ENCODE results near the gene ELOVL4.

DNA sequence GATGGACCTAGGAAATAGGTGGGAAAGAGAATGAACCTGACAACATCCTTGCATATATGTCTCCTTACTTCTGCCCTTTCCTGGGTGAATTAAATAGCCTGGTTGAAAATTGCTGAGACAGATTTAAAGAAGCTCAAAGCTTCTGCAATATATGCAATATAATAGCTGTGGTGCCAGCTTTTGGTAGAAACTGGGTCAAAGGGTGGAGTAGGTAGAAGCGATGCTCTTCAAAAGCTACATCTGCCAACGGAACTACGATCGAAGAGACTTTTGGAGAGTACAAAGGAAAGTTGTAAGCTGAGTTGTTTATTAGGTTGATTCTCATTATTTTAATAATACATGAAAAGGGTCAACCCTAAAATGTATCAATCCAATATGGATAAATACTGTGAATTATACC lies 34.3 kb upstream of the ELOVL4 start:
- TF ChIP-seq, protein P1, sequence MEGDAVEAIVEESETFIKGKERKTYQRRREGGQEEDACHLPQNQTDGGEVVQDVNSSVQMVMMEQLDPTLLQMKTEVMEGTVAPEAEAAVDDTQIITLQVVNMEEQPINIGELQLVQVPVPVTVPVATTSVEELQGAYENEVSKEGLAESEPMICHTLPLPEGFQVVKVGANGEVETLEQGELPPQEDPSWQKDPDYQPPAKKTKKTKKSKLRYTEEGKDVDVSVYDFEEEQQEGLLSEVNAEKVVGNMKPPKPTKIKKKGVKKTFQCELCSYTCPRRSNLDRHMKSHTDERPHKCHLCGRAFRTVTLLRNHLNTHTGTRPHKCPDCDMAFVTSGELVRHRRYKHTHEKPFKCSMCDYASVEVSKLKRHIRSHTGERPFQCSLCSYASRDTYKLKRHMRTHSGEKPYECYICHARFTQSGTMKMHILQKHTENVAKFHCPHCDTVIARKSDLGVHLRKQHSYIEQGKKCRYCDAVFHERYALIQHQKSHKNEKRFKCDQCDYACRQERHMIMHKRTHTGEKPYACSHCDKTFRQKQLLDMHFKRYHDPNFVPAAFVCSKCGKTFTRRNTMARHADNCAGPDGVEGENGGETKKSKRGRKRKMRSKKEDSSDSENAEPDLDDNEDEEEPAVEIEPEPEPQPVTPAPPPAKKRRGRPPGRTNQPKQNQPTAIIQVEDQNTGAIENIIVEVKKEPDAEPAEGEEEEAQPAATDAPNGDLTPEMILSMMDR (optimal IDR thresholded peaks at IDR 0.05 in 1 of 3, IDR thresholded peaks at IDR 0.05 in 1 of 3, conservative IDR thresholded peaks at IDR 0.05 in 1 of 3; ENCODE audit: extremely low read depth in 1 of 3, insufficient read depth in 2 of 3, low read length in 3 of 3): no peak
- no peak for TF ChIP-seq EZH2 (IDR thresholded peaks at IDR 0.05; ENCODE audit: low read length)
